ENCODE measurements around the gene PLEKHG3. TPM values are rescaled to one million over a fixed set of nuclear protein-coding genes. Genes with fewer than 3 reads are reported as not detected.

PLEKHG3 gene
- total and polyA plus RNA-seq, 9 donors, result 17.5 to 92.9 (median 67.7) TPM

DNA sequence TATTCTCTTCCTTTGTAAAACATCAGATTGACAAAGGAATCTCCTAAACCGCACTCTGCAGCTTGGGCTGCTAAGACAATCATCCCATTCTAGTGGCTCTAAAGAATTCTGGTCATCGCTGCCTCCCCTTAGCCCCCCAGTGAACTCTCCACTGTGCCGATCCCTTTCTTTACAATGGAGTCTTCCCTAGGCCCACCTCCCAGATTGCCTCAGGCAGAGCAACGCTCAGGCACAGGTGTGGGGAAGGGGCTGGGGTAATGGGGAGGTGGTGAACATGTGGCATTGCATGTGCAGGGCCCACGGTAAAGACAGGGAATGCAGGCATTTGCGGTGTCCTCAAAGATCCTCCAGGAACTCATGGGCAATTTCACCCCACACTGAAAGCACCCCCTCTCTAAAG, 86.3 kb downstream of the PLEKHG3 start:
- H3K4me3 ChIP-seq, result no peak overlapping the region
- H3K9me3 ChIP-seq, result no peaks in the 10 kb centered on the region
- intact Hi-C loops (cut with DNase I), result no loop called here
- no peak for DNase-seq
- WGBS, 3 donors, result 88 to 92% (median 91%) methylated on average over 6 of the region's 6 CpGs
- no peak overlapping the region for H3K27ac ChIP-seq
- no peaks in the 10 kb centered on the region for H3K4me1 ChIP-seq (ENCODE audit: insufficient read depth)
- no peaks in the 10 kb centered on the region for H3K36me3 ChIP-seq
- TF ChIP-seq EP300 (IDR thresholded peaks at IDR 0.05) (no peak), POLR2A (IDR thresholded peaks at IDR 0.05) (no peak)
- TF ChIP-seq, protein P1, sequence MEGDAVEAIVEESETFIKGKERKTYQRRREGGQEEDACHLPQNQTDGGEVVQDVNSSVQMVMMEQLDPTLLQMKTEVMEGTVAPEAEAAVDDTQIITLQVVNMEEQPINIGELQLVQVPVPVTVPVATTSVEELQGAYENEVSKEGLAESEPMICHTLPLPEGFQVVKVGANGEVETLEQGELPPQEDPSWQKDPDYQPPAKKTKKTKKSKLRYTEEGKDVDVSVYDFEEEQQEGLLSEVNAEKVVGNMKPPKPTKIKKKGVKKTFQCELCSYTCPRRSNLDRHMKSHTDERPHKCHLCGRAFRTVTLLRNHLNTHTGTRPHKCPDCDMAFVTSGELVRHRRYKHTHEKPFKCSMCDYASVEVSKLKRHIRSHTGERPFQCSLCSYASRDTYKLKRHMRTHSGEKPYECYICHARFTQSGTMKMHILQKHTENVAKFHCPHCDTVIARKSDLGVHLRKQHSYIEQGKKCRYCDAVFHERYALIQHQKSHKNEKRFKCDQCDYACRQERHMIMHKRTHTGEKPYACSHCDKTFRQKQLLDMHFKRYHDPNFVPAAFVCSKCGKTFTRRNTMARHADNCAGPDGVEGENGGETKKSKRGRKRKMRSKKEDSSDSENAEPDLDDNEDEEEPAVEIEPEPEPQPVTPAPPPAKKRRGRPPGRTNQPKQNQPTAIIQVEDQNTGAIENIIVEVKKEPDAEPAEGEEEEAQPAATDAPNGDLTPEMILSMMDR (IDR thresholded peaks at IDR 0.05), result no peak
- H3K27me3 ChIP-seq, result no peaks in the 10 kb centered on the region

DNA sequence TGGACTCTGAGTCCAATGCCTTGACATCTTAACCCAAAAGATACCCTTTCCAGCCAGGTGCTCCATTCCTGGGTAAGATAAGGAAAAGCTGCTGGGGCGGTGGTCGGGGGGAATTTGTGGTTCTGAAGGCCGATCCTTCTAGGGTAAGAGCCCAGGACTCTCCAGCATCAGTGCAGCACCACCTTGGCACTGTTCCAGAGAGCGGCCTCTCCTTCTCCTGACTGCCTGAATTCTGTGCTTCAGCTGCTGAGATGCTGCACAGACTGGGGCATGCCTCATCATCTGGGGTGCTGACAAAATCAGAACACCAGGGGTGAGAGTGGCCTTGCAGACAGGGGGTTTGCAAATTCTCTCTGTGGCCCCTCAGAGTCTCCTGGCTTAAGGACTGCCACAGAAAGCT, 88.0 kb downstream of the PLEKHG3 start:
- 48 to 71% (median 58%) methylated on average over 4 of the region's 4 CpGs for whole genome bisulfite sequencing, 3 donors
- DNase-seq, result no peak

DNA sequence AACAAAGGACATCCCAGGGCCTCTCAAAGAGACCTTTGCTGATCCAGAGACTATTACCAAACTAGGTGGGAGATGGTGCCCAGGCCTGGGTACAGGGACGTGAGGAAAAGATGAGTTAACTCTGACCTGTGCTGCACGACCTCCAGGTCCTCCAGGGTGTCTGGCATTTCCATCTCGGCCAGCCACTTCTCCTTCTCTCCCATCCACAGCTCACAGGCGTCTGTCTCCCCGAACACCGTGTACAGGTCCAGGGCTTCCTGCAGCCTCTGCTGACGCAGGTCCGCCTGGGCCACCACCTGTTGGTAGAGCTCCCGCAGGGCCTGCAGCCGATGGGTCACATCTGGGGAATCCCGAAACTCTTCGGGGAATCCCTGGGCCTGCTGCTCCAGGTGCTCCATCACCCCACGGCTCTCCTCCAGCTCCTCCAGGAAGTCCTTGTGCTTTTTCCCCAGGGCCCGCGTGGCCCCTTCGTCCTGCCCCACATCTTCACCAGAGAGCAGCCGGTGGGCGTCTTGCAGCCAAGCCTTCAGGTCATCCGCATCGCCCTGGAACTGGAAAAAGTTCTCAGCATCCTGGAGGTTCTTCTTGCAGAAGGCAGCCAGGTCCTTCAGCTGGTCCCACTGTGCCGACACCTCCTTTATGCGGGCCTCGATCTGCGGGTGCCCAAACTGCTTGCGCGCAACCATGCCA, 88.8 kb downstream of the PLEKHG3 start:
- Histone ChIP-seq H3K27ac (no peak overlapping the region), H3K9me3 (no peaks in the 10 kb centered on the region), H3K27me3 (no peaks in the 10 kb centered on the region), H3K36me3 (no peaks in the 10 kb centered on the region), H3K4me1 (ENCODE audit: insufficient read depth) (no peaks in the 10 kb centered on the region), H3K4me3 (no peak overlapping the region)
- WGBS, 3 donors, result 93 to 95% (median 94%) methylated on average over 26 of the region's 26 CpGs
- no peak for DNase-seq
- TF ChIP-seq POLR2A (IDR thresholded peaks at IDR 0.05) (no peak), EP300 (IDR thresholded peaks at IDR 0.05) (no peak)
- TF ChIP-seq, protein P1 (IDR thresholded peaks at IDR 0.05), result no peak
- intact Hi-C loops (cut with DNase I), result no loop called here

More for the DNA sequence above, 88.0 kb downstream of the PLEKHG3 start:
- no peak overlapping the region for H3K4me3 ChIP-seq
- intact Hi-C loops (cut with DNase I), result no loop called here
- H3K36me3 ChIP-seq, result no peaks in the 10 kb centered on the region
- no peaks in the 10 kb centered on the region for H3K4me1 ChIP-seq (ENCODE audit: insufficient read depth)
- H3K9me3 ChIP-seq, result no peaks in the 10 kb centered on the region
- H3K27ac ChIP-seq, result no peak overlapping the region
- no peaks in the 10 kb centered on the region for H3K27me3 ChIP-seq
- TF ChIP-seq, protein P1 (IDR thresholded peaks at IDR 0.05), result no peak
- TF ChIP-seq EP300 (IDR thresholded peaks at IDR 0.05) (no peak), POLR2A (IDR thresholded peaks at IDR 0.05) (no peak)

DNA sequence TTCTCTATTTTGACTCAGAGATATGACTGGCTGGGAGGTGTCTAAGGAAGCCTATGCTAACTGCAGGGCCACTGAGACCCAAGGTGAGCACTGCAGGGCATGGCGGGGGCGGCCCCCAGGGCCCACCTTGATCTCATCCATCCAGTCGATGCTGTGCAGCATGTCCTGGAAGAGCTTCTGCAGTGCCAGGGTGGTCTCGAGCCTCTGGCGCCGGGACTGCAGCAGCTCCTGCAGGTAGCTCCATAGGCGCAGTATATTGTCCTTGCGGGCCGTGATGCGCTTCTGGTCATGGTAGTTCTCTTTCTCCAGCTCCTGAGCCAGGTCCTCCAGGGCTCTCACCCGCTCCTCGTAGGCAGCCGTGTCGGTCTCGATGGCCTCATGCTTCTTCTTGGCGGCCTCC, 91.0 kb downstream of the PLEKHG3 start:
- intact Hi-C loops (cut with DNase I), result no loop called here
- Histone ChIP-seq H3K36me3 (no peaks in the 10 kb centered on the region), H3K4me1 (ENCODE audit: insufficient read depth) (no peaks in the 10 kb centered on the region), H3K27ac (no peak overlapping the region), H3K27me3 (no peaks in the 10 kb centered on the region), H3K9me3 (no peaks in the 10 kb centered on the region), H3K4me3 (no peak overlapping the region)
- DNase-seq, result no peak
- no peak for TF ChIP-seq POLR2A (IDR thresholded peaks at IDR 0.05)
- TF ChIP-seq EP300 (IDR thresholded peaks at IDR 0.05), result no peak
- TF ChIP-seq, protein P1 (IDR thresholded peaks at IDR 0.05), result no peak
- 91 to 95% (median 94%) methylated on average over 16 of the region's 16 CpGs for WGBS, 3 donors
